Upper lobe of left lung (tissue), 4 donors: ENCODE data around the gene RIPPLY3.
"Not testable (repeated sequence)": the region's sequence is repeated elsewhere in the genome, so short reads cannot be mapped to it uniquely, and the experiment has no call there.

Experiments
- CTCF ChIP-seq, 6 experiments: fragments of 450-650 bp in 4 of 6; fragments of 200-600 bp in 2 of 6; sonication (generic) in 2 of 6; IDR thresholded peaks; one replicate each; pipeline ENCODE4 v1.5.1; 2016 to 2019; ENCODE audit warnings: antibody characterized with exemption in 6 of 6
- EP300 ChIP-seq, 4 donors: sonication (generic); formaldehyde crosslinking; IDR thresholded peaks; one replicate each; pipeline ENCODE4 v1.5.1; 2017; ENCODE audit warnings: antibody characterized with exemption in 4 of 4, control low read depth in 2 of 4
- POLR2A ChIP-seq, 4 donors: fragments of 450-650 bp; IDR thresholded peaks; one replicate each; pipeline ENCODE4 v1.5.1; 2016 to 2017; ENCODE audit warnings: antibody characterized with exemption in 4 of 4, mild to moderate bottlenecking in 2 of 4
- POLR2AphosphoS5 ChIP-seq, 2 donors: sonication (generic); formaldehyde crosslinking; IDR thresholded peaks; one replicate each; pipeline ENCODE4 v1.5.1; 2017; ENCODE audit warnings: antibody characterized with exemption in 2 of 2

GRCh38 chr21:37049741-37050140 lies 43.2 kb downstream of the RIPPLY3 start:
- not testable (repeated sequence) for TF ChIP-seq CTCF, POLR2AphosphoS5, POLR2A, EP300 (IDR thresholded peaks at IDR 0.05)
